Measurements from ENCODE around the gene ZFP36L2. TPM values are rescaled to one million over a fixed set of nuclear protein-coding genes. Genes with fewer than 3 reads are reported as not detected.

The ZFP36L2 gene
- total RNA-seq, 2 donors from 2014 or later: 77.1 to 114 TPM

- H3K27me3 ChIP-seq (ENCODE audit: control insufficient read depth, insufficient read depth, low read length, poor library complexity, severe bottlenecking): no peaks in the 10 kb centered on the region
- Mint-ChIP-seq H3K4me1 (no peaks in the 10 kb centered on the region), H3K27me3 (ENCODE audit: insufficient read depth) (no peaks in the 10 kb centered on the region), H3K36me3 (ENCODE audit: low read depth) (peaks cover 3% of the 10 kb centered on the region), H3K9me3 (no peaks in the 10 kb centered on the region), H3K4me3 (no peak overlapping the region), H3K27ac (no peak overlapping the region)
- H3K9me3 ChIP-seq (ENCODE audit: control insufficient read depth, low read length): no peaks in the 10 kb centered on the region
- DNase-seq: no peak
- H3K27ac ChIP-seq (ENCODE audit: low read depth, low read length): no peak overlapping the region
- H3K36me3 ChIP-seq (ENCODE audit: control insufficient read depth, insufficient read depth, low read length): no peaks in the 10 kb centered on the region
- 81 to 93% methylated on average over 4 to 5 of the region's 5 CpGs for WGBS, 2 experiments (ENCODE audit: insufficient coverage in 1 of 2, insufficient read length in 1 of 2)
- no peak overlapping the region for H3K4me3 ChIP-seq (ENCODE audit: low read length)
- H3K4me1 ChIP-seq (ENCODE audit: control insufficient read depth, insufficient read depth, low read length): no peaks in the 10 kb centered on the region
- no peak for TF ChIP-seq CTCF (conservative IDR thresholded peaks at IDR 0.05)
- H3K9ac ChIP-seq (ENCODE audit: extremely low read depth, low read length, poor library complexity, severe bottlenecking): no peak overlapping the region
Observed at GRCh38 chr2:43240766-43241150, 14.4 kb upstream of the ZFP36L2 start.

- TF ChIP-seq CTCF (conservative IDR thresholded peaks at IDR 0.05): peak; percentile 58
- H3K9me3 Mint-ChIP-seq: no peaks in the 10 kb centered on the region
- Histone ChIP-seq H3K4me3 (ENCODE audit: low read length) (no peak overlapping the region), H3K9ac (ENCODE audit: extremely low read depth, low read length, poor library complexity, severe bottlenecking) (no peak overlapping the region), H3K36me3 (ENCODE audit: control insufficient read depth, insufficient read depth, low read length) (no peaks in the 10 kb centered on the region), H3K27ac (ENCODE audit: low read depth, low read length) (no peak overlapping the region), H3K4me1 (ENCODE audit: control insufficient read depth, insufficient read depth, low read length) (no peaks in the 10 kb centered on the region), H3K27me3 (ENCODE audit: control insufficient read depth, insufficient read depth, low read length, poor library complexity, severe bottlenecking) (no peaks in the 10 kb centered on the region), H3K9me3 (ENCODE audit: control insufficient read depth, low read length) (no peaks in the 10 kb centered on the region)
- H3K27ac Mint-ChIP-seq: peak overlapping the region; percentile 4
- H3K4me3 Mint-ChIP-seq: no peak overlapping the region
- WGBS, 2 experiments (ENCODE audit: insufficient coverage in 1 of 2, insufficient read length in 1 of 2): 95% methylated on average over 12 to 13 of the region's 13 CpGs
- DNase-seq: peak; percentile 55
- peaks cover 3% of the 10 kb centered on the region for H3K36me3 Mint-ChIP-seq (ENCODE audit: low read depth)
- H3K27me3 Mint-ChIP-seq (ENCODE audit: insufficient read depth): no peaks in the 10 kb centered on the region
- no peaks in the 10 kb centered on the region for H3K4me1 Mint-ChIP-seq
Observed at GRCh38 chr2:43239981-43240765, 13.8 kb upstream of the ZFP36L2 start.

GRCh38 chr2:43238813-43239212, 12.4 kb upstream of the ZFP36L2 start:
- 92% methylated on average over 3 of the region's 3 CpGs; no CpG with 5 or more reads in 1 of the 2 experiments for WGBS, 2 experiments (ENCODE audit: insufficient coverage in 1 of 2, insufficient read length in 1 of 2)
- Mint-ChIP-seq H3K27ac (no peak overlapping the region), H3K27me3 (ENCODE audit: insufficient read depth) (no peaks in the 10 kb centered on the region), H3K36me3 (ENCODE audit: low read depth) (peaks cover 3% of the 10 kb centered on the region), H3K9me3 (no peaks in the 10 kb centered on the region), H3K4me1 (no peaks in the 10 kb centered on the region), H3K4me3 (no peak overlapping the region)
- H3K27ac ChIP-seq (ENCODE audit: low read depth, low read length): no peak overlapping the region
- H3K4me1 ChIP-seq (ENCODE audit: control insufficient read depth, insufficient read depth, low read length): no peaks in the 10 kb centered on the region
- no peaks in the 10 kb centered on the region for H3K36me3 ChIP-seq (ENCODE audit: control insufficient read depth, insufficient read depth, low read length)
- DNase-seq: no peak
- no peak overlapping the region for H3K9ac ChIP-seq (ENCODE audit: extremely low read depth, low read length, poor library complexity, severe bottlenecking)
- TF ChIP-seq CTCF (conservative IDR thresholded peaks at IDR 0.05): no peak
- H3K27me3 ChIP-seq (ENCODE audit: control insufficient read depth, insufficient read depth, low read length, poor library complexity, severe bottlenecking): no peaks in the 10 kb centered on the region
- no peak overlapping the region for H3K4me3 ChIP-seq (ENCODE audit: low read length)
- no peaks in the 10 kb centered on the region for H3K9me3 ChIP-seq (ENCODE audit: control insufficient read depth, low read length)
